ENCODE results near the gene GRIK1. TPM values are rescaled to one million over a fixed set of nuclear protein-coding genes. Genes with fewer than 3 reads are reported as not detected.

Gene GRIK1
- total RNA-seq, 1 donor from 2014 or later: not detected

Other genes with a start within 250 kb of the GRIK1 start
- not detected for gene CLDN17, start 226.8 kb upstream of the GRIK1 start, total RNA-seq

Measured in left ventricle myocardium superior (tissue), 1 donor.